GM18505 (cell line): Measurements from ENCODE around the gene TMTC3.
"Not testable (repeated sequence)": the region's sequence is repeated elsewhere in the genome, so short reads cannot be mapped to it uniquely, and the experiment has no call there.

Experiments
- ATAC-seq: cut with Tn5 transposase; IDR thresholded peaks from one replicate; pipeline ENCODE4 v1.9.1; 2021; ENCODE audit not compliant: unreplicated experiment
- POLR2A ChIP-seq: IDR thresholded peaks from 4 replicates; pipeline ENCODE4 v1.6.1; 2011; ENCODE audit warnings: borderline replicate concordance; ENCODE audit not compliant: insufficient read depth, insufficient read length; ENCODE audit errors: extremely low read depth

The TMTC3 gene

GRCh38 chr12:88181881-88182280 is 39.8 kb downstream of the TMTC3 start:
- no peak for ATAC-seq
- TF ChIP-seq POLR2A: no peak

GRCh38 chr12:88182416-88182815 is 40.3 kb downstream of the TMTC3 start:
- no peak for TF ChIP-seq POLR2A
- no peak for ATAC-seq

- ATAC-seq: no peak
- TF ChIP-seq POLR2A: no peak
Observed at GRCh38 chr12:88184196-88184595, 42.1 kb downstream of the TMTC3 start.

GRCh38 chr12:88185279-88185678 is 43.2 kb downstream of the TMTC3 start:
- TF ChIP-seq POLR2A: no peak
- no peak for ATAC-seq

GRCh38 chr12:88185988-88186387 is 43.9 kb downstream of the TMTC3 start:
- no peak for TF ChIP-seq POLR2A
- peak; percentile 87 for ATAC-seq

GRCh38 chr12:88187571-88187970 is 45.5 kb downstream of the TMTC3 start:
- no peak for TF ChIP-seq POLR2A
- ATAC-seq: no peak

- no peak for ATAC-seq
- TF ChIP-seq POLR2A: no peak
Observed at GRCh38 chr12:88188180-88188579, 46.1 kb downstream of the TMTC3 start.

GRCh38 chr12:88192426-88192825 is 50.3 kb downstream of the TMTC3 start:
- TF ChIP-seq POLR2A: no peak

GRCh38 chr12:88194868-88195267 is 52.8 kb downstream of the TMTC3 start:
- TF ChIP-seq POLR2A: no peak
- no peak for ATAC-seq

More at GRCh38 chr12:88192426-88192825, 50.3 kb downstream of the TMTC3 start:
- ATAC-seq: no peak

GRCh38 chr12:88200029-88200428 is 57.9 kb downstream of the TMTC3 start:
- no peak for TF ChIP-seq POLR2A
- no peak for ATAC-seq

GRCh38 chr12:88202500-88202899 is 60.4 kb downstream of the TMTC3 start:
- no peak for TF ChIP-seq POLR2A
- ATAC-seq: no peak

GRCh38 chr12:88206601-88207000 is 64.5 kb downstream of the TMTC3 start:
- ATAC-seq: no peak
- no peak for TF ChIP-seq POLR2A

- TF ChIP-seq POLR2A: no peak
Observed at GRCh38 chr12:88207921-88208620, 66.0 kb downstream of the TMTC3 start.

GRCh38 chr12:88208661-88209060 is 66.6 kb downstream of the TMTC3 start:
- no peak for ATAC-seq
- TF ChIP-seq POLR2A: no peak

More at GRCh38 chr12:88207921-88208620, 66.0 kb downstream of the TMTC3 start:
- ATAC-seq: no peak

GRCh38 chr12:88210311-88210710 is 68.2 kb downstream of the TMTC3 start:
- ATAC-seq: not testable (repeated sequence)
